GM12874 (cell line): Measurements from ENCODE around the gene AK4.

Source experiments
- CTCF ChIP-seq: IDR thresholded peaks from 2 replicates; pipeline ENCODE4 v1.5.1; 2011; ENCODE audit warnings: low read depth, mild to moderate bottlenecking, control low read depth, low read length, moderate library complexity; ENCODE audit not compliant: insufficient read depth

AK4 gene

GRCh38 chr1:65260851-65261473, 113.0 kb downstream of the AK4 start:
- no peak for TF ChIP-seq CTCF

GRCh38 chr1:65263286-65263685, 115.3 kb downstream of the AK4 start:
- no peak for TF ChIP-seq CTCF

- TF ChIP-seq CTCF: no peak
These were observed 116.4 kb downstream of the AK4 start for GRCh38 chr1:65264197-65264929.

- TF ChIP-seq CTCF: no peak
These were observed 117.3 kb downstream of the AK4 start for GRCh38 chr1:65265296-65265650.

- no peak for TF ChIP-seq CTCF
These were observed 117.8 kb downstream of the AK4 start for GRCh38 chr1:65265651-65266351.

- no peak for TF ChIP-seq CTCF
These were observed 118.5 kb downstream of the AK4 start for GRCh38 chr1:65266476-65266875.

- no peak for TF ChIP-seq CTCF
These were observed 119.3 kb downstream of the AK4 start for GRCh38 chr1:65267271-65267670.
